LoVo (cell line): Measurements from ENCODE around the gene PTPN9.
"Not testable (repeated sequence)": the region's sequence is repeated elsewhere in the genome, so short reads cannot be mapped to it uniquely, and the experiment has no call there.

ENCODE experiments used
- DNase-seq: peaks from one replicate; pipeline ENCODE4 v3.0.0-alpha.2; 2016; ENCODE audit warnings: low spot score

Gene PTPN9

GRCh38 chr15:75578948-75579920 lies at the start of gene PTPN9:
PTPN9 (minus strand) TSS chr15:75579315; CDS start chr15:75578776, 539 bp downstream.
- peak; percentile 82 for DNase-seq

- DNase-seq = peak; percentile 94
Observed at GRCh38 chr15:75625542-75626347, 46.6 kb upstream of the PTPN9 start, which contains the start of gene SNUPN. SNUPN (minus strand) TSS chr15:75625725; CDS start chr15:75621051, 4,674 bp downstream.

- DNase-seq = no peak
Observed at GRCh38 chr15:75622505-75622904, 43.4 kb upstream of the PTPN9 start.

GRCh38 chr15:75620841-75621391 lies 41.8 kb upstream of the PTPN9 start:
- DNase-seq = no peak

- DNase-seq = no peak
Observed at GRCh38 chr15:75620058-75620820, 41.1 kb upstream of the PTPN9 start.

- DNase-seq = no peak
Observed at GRCh38 chr15:75616766-75617165, 37.7 kb upstream of the PTPN9 start.

- no peak for DNase-seq
Observed at GRCh38 chr15:75606711-75607699, 27.9 kb upstream of the PTPN9 start.

GRCh38 chr15:75606026-75606425 lies 26.9 kb upstream of the PTPN9 start:
- DNase-seq = no peak

GRCh38 chr15:75599401-75599800 lies 20.3 kb upstream of the PTPN9 start:
- no peak for DNase-seq

- no peak for DNase-seq
Observed at GRCh38 chr15:75598361-75598760, 19.2 kb upstream of the PTPN9 start.

- DNase-seq = no peak
Observed at GRCh38 chr15:75597667-75598341, 18.7 kb upstream of the PTPN9 start.

GRCh38 chr15:75596703-75597345 lies 17.7 kb upstream of the PTPN9 start:
- no peak for DNase-seq

- DNase-seq = no peak
Observed at GRCh38 chr15:75594276-75594675, 15.2 kb upstream of the PTPN9 start.

GRCh38 chr15:75591655-75592364 lies 12.7 kb upstream of the PTPN9 start:
- no peak for DNase-seq

GRCh38 chr15:75590239-75590638 lies 11.1 kb upstream of the PTPN9 start:
- DNase-seq = no peak

GRCh38 chr15:75589071-75589470 lies 10.0 kb upstream of the PTPN9 start:
- DNase-seq = no peak

GRCh38 chr15:75586422-75586821 lies 7.3 kb upstream of the PTPN9 start:
- DNase-seq = not testable (repeated sequence)

- DNase-seq = no peak
Observed at GRCh38 chr15:75584121-75584520, 5.0 kb upstream of the PTPN9 start.

GRCh38 chr15:75583701-75584100 lies 4.6 kb upstream of the PTPN9 start:
- DNase-seq = no peak
